ENCODE measurements around the gene TMEM248.
"Not testable (repeated sequence)": the region's sequence is repeated elsewhere in the genome, so short reads cannot be mapped to it uniquely, and the experiment has no call there.

DNA sequence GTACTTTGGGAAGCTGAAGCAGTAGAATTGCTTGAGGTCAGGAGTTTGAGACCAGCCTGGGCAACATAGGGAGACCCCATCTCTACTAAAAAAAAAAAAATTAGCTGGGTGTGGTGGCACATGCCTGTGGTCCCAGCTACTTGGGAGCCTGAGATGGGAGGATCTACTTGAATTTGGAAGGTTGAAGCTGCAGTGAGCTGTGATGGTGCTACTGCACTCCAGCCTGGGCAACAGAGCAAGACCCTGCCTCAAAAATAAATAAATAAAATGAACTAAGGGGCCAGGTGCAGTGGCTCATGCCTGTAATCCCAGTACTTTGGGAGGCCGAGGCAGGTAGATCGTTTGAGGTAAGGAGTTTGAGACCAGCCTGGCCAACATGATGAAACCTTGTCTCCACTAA is 9.8 kb upstream of the TMEM248 start:
- not testable (repeated sequence) for TF ChIP-seq POLR2A (IDR thresholded peaks at IDR 0.05)
- TF ChIP-seq, protein P1, sequence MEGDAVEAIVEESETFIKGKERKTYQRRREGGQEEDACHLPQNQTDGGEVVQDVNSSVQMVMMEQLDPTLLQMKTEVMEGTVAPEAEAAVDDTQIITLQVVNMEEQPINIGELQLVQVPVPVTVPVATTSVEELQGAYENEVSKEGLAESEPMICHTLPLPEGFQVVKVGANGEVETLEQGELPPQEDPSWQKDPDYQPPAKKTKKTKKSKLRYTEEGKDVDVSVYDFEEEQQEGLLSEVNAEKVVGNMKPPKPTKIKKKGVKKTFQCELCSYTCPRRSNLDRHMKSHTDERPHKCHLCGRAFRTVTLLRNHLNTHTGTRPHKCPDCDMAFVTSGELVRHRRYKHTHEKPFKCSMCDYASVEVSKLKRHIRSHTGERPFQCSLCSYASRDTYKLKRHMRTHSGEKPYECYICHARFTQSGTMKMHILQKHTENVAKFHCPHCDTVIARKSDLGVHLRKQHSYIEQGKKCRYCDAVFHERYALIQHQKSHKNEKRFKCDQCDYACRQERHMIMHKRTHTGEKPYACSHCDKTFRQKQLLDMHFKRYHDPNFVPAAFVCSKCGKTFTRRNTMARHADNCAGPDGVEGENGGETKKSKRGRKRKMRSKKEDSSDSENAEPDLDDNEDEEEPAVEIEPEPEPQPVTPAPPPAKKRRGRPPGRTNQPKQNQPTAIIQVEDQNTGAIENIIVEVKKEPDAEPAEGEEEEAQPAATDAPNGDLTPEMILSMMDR (IDR thresholded peaks at IDR 0.05) = not testable (repeated sequence)
